Fibroblast of skin of scalp (primary cell): ENCODE measurements around the gene STH.

Experiments used
- DNase-seq: peaks from one replicate; pipeline ENCODE4 v3.0.0-alpha.2; 2013

Gene STH

DNA sequence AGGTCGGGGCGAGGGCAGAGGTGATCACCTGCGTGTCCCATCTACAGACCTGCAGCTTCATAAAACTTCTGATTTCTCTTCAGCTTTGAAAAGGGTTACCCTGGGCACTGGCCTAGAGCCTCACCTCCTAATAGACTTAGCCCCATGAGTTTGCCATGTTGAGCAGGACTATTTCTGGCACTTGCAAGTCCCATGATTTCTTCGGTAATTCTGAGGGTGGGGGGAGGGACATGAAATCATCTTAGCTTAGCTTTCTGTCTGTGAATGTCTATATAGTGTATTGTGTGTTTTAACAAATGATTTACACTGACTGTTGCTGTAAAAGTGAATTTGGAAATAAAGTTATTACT is 28.9 kb downstream of the STH start:
- DNase-seq = no peak

DNA sequence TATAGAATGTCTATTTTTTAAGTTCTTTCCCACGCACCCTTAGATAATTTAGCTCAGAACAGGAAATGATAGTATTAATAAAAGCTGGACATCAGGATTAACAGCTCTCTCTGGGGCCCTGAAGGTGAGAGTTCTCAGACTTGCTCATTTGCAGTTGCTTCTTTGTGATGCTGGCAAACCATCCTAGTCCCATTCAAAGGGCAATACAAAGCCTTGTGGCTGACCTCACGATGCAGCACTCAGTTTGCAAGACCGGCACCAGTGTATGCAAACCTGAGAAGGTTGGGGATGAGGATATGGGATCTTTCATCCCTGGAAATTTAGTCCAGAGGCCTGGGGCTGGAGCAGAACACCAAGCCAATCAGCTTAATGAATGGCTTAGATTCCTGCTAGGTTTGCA is 29.3 kb downstream of the STH start:
- no peak for DNase-seq

DNA sequence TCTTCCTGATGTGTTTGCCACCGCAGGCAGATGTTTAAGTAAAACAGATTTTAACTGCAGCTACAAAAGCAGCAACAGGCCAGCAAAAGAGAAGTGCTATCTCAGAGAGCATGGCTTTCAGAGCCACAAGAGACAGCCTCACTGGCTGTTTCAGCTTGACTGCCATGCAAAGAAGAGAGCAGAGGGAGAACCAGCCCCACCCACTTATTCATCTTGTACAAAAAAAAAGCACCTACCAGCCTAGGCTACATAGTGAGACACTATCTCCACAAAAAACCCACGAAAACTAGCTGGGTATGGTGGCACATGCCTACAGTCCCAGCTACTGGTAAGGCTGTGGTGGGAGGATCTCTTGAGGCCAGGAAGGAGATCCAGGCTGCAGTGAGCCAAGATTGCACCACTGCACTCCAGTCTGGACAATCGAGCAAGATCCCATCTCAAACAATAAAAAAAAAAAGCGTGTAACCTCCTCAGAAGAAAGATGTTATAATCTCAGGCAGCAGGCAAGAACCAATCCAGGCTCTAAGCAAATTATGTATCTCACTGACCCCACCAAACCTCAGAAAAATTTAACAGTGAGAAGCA is 30.0 kb downstream of the STH start:
- no peak for DNase-seq

DNA sequence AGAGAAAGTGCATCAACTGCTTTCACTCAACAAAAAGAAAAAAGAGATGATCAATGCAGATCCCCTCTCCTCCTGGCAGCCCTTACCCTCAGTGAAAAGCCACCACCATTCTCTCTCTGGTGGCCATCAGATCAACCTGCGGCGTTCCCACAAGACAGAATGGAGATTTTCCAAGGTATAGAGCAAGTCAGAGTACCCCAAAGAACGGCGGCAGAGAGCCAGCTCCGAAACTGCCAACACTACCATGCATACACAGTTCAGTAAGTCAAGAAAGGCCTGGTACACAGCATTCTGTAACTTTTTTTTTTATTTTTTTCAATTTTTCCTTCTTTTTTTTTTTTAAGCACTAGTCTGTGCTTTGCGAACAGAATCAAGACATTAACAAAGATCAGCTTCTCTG is 30.6 kb downstream of the STH start:
- no peak for DNase-seq

DNA sequence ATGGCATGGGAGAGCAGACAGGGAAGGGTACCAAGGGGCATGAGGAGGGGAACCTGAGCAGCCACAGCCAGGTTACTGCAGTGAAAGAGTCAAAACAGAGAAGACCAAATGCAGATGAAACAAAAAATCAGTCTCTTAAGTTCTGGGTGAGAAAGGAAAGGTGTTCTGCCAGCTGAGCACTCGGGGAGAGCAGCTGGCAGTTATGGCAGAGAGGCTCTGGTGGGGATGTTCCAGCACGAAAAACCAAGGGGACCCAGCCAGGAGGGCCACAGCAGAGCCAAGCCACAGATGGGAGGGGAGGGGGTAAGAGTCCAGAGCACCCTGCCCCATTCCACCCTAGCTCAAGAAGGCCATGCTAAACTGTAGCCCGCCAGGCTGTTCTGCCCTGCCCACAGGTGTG is 31.7 kb downstream of the STH start:
- no peak for DNase-seq

DNA sequence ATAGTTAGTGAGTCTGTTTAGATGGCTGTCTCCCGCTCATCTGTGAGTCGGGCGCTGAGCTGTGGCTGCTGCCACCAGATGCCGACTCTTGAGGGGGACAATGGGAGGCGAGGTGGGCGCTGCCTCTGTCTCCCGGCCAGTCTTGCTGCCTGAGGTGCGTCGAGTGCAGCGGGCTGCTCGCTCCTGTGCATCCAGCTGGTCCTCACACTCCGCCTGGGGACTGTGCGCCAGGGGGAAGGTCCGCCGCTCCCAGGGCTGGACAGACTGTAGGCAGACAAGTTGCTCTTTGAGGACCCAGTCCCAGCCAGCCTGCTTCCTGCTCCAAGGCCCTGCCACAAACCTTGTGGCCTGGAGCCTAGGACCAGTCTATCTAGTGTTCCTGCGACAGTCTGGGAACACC is 32.4 kb downstream of the STH start:
- no peak for DNase-seq

DNA sequence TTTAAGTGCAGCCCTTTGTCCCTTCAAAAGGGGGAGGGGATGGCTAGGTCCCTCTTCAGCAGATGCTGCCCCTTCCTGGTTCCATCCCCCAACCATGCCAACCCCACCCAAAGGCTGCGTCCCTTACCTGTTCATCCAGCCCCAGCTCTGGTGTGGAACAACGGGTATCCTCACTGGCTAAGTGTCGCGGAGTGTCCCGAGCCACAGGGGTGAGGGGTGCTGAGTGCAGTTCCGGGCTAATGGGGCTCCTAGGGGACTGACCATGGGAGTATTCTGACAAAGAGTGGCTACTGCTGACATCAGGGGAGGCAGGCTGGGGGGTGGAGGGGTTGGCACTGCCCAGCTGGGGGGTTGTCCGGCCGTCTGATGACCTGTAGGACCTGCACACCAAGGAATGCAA is 32.9 kb downstream of the STH start:
- DNase-seq = no peak

DNA sequence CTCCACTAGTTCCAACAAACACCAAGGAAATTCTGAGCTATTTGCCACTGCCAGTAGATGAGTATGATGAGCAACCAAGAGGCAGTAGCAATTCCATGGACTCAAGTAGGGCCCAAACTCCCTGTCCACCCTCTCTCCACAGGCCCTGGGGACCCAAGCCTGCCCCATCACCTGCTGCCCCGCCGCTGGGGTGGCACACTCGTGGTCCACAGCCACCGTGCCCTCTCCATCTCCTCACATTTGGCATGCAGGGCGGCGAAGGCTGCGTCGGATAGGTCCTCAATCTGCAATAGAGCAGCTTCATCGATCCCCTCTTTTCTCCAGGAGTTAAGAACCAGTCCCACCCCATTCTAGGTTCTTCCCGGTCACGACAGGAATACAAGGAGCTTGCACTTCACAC is 33.9 kb downstream of the STH start:
- DNase-seq = no peak

DNA sequence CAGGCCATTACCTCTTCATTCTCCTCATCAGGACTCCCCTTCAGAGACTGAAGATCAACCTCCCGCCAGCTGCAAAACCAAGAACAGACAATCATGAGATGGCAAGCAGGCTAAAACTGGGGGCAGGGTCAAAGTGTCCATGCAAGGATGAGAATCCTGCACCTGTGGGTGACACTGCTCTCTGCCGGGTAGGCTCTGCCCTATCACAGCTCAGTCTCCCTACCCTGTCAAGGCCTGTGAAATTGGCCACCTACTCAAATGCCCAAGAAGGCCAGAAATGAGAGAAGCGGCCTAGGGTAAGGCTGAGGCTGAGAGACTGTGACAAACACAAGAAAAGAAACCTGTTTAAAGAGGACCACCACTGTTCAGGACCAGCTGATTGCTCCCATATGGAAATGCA is 34.3 kb downstream of the STH start:
- no peak for DNase-seq

DNA sequence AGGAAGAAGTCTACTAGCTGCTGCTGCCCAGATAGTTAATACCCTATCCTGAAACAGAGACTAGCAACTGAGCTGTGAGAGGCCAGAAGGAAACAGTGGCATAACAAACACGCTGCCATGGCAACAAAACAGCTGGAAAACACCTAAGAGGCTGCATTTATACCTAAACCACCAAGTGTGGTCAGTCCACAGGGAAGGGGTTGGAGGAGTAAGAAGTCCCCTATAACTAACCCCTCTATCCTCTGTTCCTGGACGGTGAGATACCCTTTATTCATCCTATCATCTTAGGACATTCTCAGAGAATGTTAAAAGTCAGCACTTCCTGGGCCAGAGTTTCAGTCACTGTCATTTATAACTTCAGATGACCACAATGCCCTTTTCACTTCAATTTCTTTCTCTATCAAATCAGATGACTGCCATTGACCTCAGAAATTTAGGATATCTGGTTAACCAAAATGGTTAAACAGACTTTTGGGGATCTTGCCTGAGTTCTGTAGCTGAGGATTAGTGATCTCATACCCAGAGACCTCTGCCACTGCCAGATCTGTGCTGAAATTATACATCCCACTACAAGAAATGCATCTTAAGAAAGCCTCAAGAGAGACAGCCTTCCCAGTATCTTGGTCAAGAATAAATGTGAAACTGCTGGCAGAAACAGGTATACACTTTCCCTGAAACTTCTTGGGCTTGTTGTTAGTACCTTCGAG is 36.2 kb downstream of the STH start:
- no peak for DNase-seq

DNA sequence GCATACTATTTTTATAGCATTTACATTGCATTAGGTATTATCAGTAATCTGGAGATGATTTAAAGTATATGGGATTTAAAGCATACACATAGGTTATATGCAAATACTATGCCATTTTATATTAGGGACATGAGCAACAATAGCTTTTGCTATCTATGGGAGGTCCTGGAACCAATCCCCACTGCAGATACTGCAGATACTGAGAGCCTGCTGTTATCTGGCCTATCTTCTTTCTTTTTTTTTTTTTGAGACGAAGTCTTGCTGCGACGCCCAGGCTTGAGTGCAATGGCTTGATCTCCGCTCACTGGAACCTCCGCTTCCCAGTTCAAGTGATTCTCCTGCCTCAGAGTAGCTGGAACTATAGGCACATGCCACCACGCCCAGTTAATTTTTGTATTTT is 37.4 kb downstream of the STH start:
- no peak for DNase-seq

DNA sequence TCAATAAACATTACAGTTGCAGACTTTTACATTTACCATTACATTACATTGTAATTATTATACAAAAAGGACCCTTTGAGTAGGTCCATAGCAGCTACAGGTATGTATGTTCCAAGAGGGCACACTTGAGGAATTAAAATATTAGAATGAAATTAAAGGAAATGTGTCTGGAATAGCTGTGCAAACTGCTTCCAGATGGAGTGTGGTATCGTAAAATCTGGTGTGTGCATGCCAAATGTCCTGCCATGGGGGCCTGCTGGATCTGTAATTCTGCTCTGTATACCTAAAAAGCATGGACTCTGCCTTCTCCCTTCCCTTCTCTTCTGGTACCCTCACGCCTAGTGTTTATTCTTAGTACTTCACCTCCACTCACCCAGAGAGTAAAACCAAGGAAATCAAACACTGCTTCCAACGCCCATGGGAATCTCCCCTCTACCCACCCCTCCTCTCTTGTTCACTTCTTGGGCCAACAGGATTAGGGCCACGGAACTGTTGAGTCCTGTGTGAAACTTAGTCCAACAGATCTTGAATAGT is 38.7 kb downstream of the STH start:
- no peak for DNase-seq

DNA sequence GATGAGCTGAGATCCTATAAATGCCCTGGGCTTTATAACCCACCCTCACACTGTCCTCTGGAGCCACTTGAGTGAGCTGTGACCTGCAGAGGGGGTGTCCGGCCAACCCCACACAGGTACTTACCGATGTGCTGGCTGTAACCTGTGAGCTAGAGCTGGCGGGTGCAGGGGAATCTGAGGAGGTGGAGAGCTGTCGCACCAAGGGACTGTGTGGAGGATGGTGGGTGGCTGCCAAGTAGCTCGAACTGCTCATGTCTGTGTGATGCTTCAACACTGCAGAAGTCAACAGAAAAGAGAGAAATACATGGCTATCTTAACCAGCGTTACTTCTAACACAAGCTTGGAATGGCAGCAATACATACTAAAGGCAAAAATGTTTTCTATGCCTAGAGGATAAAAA is 39.4 kb downstream of the STH start:
- no peak for DNase-seq

DNA sequence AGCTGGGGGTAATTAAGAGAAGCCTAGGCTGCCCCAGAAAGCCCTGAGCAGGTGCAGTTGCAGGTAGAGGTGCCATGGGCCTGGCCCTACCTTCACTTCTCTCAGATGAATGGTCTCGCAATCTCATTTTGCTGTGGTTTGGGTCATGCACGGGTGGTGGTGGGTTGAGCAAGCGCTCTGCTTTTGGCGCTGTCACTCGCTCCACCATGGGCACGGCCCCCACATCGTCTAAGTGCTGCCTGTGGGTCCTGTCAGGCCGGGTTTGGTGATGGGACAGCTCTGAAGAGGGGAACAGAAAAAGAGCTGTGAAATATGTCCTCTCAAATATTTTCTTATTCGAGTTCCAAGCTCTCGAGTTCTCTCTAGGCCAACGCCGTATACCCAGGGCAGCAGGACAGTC is 39.9 kb downstream of the STH start:
- DNase-seq = no peak

DNA sequence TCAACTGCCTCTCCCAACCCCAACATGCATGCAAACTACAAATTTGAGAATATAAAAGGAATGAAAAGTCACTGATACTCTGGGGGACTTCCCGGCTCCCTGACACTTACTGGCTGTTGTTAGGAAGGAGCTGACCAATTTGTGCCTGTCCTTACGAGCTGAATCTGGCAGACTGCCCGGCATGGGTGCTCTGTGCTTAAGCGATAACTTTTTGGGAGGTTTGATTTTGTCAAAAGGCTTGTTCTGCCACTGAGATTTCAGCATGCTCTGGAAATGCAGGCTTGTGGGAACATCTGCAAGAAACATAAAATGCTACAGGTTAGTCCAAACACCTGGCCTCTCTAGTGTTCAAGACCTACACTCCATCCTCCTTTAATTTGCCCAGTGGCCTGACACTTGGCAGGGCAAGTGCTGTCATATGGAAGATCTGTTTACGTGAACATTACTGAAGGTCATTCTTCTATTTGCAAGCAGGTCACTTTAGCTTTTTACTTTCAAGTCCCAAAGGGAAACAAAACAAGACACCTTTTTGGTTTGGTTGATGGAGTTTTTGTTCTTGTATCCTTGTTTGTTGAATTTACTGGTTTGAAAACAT is 40.6 kb downstream of the STH start:
- DNase-seq = no peak

DNA sequence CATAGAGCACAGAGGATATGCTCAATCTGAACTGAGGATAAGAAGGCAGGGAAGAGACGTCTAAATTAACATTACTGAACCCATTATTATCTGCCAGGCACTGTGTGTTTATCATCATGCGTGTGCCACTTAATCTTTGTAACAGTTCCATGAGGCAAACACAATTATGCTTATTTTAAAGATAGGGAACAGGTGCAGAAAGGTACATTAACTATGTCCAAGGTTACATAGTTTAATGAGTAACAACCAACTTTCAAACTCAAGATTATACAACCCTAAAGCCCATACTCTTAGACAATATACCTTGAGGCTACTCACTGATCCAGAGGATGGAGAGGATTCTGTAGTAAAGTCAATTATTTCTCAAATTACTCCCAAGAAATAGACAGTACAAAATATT is 43.2 kb downstream of the STH start:
- DNase-seq = no peak

DNA sequence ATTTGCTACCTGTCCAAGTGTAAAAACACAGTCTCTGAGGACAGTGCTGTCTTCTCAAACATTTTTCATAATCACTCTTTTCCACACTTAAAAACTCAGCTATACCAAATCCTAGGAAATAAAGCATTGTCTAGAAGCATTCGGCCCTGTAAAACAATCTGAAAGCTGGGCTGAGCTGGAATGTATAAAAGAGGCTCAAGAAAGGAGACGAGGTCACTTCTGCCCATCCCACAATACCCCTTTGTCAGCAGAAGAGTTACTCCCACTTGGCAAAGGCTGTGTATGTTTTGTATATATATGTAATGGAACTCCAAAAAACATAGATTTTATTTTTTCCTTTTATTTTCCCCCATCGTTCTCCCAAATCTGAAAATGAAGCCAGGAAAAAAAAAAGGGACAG is 43.9 kb downstream of the STH start:
- no peak for DNase-seq

DNA sequence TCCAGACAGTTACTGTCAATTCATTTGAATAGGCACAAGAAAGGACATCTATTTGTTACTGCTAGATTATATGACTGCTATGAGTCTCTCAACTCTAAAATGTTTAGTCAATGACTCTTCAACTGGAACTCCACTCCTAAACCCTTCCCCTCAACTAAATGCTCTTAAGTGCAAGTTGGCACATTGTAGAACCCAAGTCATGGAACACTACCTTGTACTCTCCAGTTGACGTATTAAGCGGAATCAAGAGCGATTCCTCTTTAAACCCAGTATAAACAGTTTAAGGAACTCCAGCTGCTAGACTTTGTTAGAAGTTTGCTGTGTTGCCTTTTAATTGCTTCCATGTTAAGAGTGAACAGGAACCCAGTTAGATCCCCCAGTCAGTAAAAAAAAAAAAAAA is 44.6 kb downstream of the STH start:
- DNase-seq = no peak

DNA sequence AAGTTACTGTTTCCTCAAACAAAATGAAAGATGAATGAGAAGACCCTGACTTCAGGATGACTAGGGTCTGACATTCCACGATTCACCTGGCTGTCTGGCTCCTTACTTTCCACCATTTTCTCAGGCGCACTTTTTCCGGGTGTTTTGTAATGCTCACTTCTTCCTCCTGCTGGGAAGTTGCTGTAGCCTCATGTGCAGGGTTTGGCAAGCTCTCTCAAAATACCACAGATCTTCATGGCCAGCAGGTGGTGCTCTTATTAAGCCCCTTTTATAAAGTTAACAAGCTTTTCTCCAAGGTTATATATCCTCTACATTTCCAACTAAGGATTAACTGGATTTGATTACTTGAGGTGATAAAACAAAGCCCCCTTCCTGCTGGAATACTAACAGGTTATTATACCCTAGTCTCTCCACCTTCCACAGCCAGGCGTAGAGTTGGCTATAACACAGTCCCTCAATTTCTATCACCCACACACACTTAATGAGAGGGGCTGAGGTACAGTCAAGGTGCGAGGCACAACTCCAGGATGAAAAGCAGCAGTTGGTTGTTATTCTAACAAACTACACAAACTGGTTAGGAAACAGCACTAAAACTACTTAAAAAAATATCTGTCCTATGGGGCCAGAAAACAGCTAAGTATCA is 45.4 kb downstream of the STH start:
- peak; percentile 88 for DNase-seq

DNA sequence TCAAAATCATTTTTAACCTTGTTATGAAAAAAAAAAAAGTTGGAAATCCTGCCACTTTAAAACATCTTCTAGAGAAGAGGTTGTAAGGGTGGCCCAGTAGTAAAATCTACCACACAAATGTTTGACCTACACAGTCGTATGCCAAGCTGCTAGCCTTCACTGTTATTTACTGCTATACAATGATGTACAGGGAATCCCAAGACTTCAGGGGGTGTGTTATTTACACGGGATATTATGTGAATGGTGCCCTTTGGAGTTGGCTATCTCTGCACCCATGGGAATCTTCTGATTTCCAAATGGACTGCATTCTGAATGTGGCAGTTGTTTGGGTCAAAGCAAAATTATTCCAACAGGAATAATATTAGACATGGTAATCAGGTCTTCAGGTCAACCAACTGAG is 45.9 kb downstream of the STH start:
- no peak for DNase-seq

DNA sequence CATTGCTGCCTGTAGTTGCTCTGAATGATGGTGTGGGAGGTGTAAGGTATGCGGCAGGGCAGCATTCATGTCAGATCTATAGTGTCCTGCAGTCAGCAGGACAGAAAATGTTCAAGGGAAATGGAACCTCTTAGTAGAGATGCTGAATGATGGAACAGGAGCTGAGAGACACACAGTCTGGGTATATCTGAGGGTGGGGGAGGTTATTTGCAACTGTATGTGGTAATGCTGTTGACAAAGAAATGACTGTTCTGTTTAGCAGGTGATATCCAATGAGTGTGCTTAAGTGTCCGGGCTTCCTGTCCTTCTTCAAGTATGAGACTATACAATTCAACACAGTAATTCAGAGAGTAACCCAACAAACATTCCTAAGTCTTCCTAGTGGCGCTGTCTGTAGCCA is 46.6 kb downstream of the STH start:
- DNase-seq = no peak

DNA sequence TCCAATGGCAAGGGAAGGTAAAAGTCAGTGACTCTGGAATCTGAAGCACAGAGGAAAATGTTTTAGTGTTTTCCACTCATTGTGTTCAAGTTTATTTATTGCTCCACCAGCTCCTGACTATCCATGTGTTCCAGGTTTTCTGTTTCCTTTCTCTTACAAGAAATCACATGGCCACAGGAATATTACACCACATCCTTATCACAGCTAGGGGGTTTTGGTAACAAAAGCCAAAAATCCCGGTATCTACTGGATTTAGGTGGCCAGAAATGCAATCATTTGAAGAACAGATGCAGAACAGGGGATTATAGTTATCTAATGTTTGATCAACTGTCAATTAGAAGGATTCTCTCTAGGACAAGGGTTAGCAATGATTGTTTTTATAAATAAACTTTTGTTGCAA is 47.9 kb downstream of the STH start:
- peak; percentile 19 for DNase-seq

DNA sequence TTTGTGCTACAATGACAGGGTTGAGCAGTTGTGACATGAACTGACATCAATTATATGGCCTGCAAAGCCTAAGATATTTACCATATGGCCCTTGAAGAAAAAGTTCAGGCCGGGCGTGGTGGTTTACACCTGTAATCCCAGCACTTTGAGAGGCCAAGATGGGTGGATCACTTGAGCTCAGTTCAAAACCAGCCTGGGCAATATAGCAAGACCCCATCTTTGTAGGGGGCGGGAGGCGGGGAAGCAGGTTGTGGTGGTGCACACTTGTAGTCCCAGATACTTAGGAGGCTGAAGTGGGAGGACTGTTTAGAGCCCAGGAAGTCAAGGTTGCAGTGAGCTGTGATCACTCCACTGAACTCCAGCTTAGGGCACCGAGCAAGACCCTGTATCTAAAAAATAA is 48.3 kb downstream of the STH start:
- no peak for DNase-seq

DNA sequence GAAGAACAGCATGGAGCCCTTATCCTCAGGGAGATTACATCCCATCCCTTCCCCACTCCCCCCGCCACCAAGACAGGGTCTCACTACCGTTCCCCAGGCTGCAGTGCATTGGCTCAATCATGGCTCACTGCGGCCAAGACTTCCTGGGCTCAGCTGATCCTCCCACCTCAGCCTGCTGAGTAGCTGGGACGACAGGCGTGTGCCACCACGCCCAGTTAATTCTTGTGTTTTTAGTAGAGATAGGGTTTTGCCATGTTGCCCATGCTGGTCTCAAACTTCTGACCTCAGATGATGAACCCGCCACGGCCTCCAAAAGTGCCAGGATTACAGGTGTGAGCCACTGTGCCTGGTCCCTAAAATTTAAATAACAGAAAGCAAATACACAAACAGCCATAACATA is 48.8 kb downstream of the STH start:
- DNase-seq = no peak
